Activated CD4-positive, alpha-beta T cell treated with anti-CD3 and anti-CD28 coated beads for 36 hours (primary cell): Measurements from ENCODE around the gene ALMS1. TPM values are rescaled to one million over a fixed set of nuclear protein-coding genes. Genes with fewer than 3 reads are reported as not detected.
"Not testable (repeated sequence)": the region's sequence is repeated elsewhere in the genome, so short reads cannot be mapped to it uniquely, and the experiment has no call there.

ENCODE experiments used
- ATAC-seq: fragments of 200-7000 bp; cut with Tn5 transposase; one replicate; pipeline ENCODE4 v1.10.0; 2021; ENCODE audit warnings: mild to moderate bottlenecking, moderate library complexity
- CTCF ChIA-PET: fragments of 350-600 bp; sonication (Branson Sonifier 250); formaldehyde crosslinking; loops from one replicate; lab custom pipeline; 2021; ENCODE audit warnings: antibody characterized with exemption; lab: Charles Lee
- POLR2A ChIA-PET: fragments of 350-600 bp; sonication (Branson Sonifier 250); formaldehyde crosslinking; loops from one replicate; lab custom pipeline; 2021; ENCODE audit warnings: antibody characterized with exemption, inconsistent platforms; lab: Charles Lee
- DNase-seq: peaks from one replicate; pipeline ENCODE4 v3.0.0-alpha.2; 2020
- H3K27ac Mint-ChIP-seq: one replicate; pipeline ENCODE4 v1.8.0; 2021; ENCODE audit warnings: mixed read lengths
- H3K27me3 Mint-ChIP-seq: one replicate; pipeline ENCODE4 v1.8.0; 2021; ENCODE audit warnings: mixed read lengths
- H3K36me3 Mint-ChIP-seq: one replicate; pipeline ENCODE4 v1.8.0; 2021; ENCODE audit warnings: low read depth, mixed read lengths
- H3K4me1 Mint-ChIP-seq: one replicate; pipeline ENCODE4 v1.8.0; 2021; ENCODE audit warnings: mixed read lengths
- H3K4me3 Mint-ChIP-seq: one replicate; pipeline ENCODE4 v1.8.0; 2021; ENCODE audit warnings: mild to moderate bottlenecking, moderate library complexity, mixed read lengths
- H3K9me3 Mint-ChIP-seq: one replicate; pipeline ENCODE4 v1.8.0; 2021; ENCODE audit warnings: low read depth, mixed read lengths
- intact Hi-C, 2 experiments: fragments of 100-400 bp; cut with DNase I in 1 of 2; cut with micrococcal nuclease in 1 of 2; formaldehyde crosslinking; loops; one replicate each; pipeline versions ENCODE4 v1.14.2 to v1.15.1; 2022 to 2024; cut with DNase I, micrococcal nuclease
- total RNA-seq, 2 experiments: library from RNA; stranded (reverse); gene quantifications; one replicate each; pipeline ENCODE4 v1.2.3, GENCODE V29; 2021

The ALMS1 gene
- total RNA-seq, 2 experiments from 2014 or later: 19.2 to 24.0 TPM

DNA sequence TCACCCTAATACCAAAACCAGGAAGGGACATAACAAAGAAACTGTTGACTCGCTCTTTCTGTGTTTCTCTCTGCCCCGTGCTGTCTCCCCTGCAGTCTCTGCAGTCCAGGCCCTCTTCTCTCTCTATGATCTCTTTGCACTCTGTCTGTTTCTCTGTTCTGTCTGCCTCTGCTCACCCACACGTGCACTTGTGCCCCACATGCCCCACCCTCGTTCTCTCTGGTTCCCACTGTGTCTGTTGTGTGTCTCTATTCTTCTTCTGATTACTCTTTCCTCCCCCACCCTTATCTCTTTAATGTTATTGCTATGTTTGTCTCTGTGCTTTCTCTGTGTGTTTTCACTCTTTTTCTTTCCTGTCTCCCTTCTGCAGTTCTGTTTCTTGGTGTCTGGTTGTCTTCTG is 202.5 kb downstream of the ALMS1 start:
- no peak for DNase-seq
- ChIA-PET POLR2A (no interaction called here), CTCF (no interaction called here)
- Mint-ChIP-seq H3K27me3 (no peaks in the 10 kb centered on the region), H3K4me3 (no peak overlapping the region), H3K4me1 (peaks cover 7% of the 10 kb centered on the region), H3K9me3 (peaks cover 2% of the 10 kb centered on the region), H3K36me3 (peaks cover 14% of the 10 kb centered on the region), H3K27ac (no peak overlapping the region)
- ATAC-seq: no peak
- intact Hi-C loops: no loop called here

DNA sequence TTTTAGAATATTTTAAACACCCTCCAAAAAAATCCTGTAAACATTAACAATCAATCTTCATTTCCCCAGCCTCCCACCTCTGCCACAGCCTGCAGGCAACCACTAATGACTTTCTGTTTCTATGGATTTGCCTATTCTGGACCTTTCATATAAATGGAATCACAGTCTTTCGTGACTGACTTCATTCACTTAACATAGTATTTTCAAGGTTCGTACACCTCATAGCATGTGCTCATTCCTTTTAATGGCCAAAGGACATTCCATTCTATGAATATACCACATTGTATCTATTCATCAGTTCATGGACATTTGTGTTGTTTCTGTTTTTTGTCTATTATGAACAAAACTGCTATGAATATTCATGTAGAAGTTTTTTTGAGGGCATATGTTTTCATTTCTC is 208.0 kb downstream of the ALMS1 start:
- ChIA-PET CTCF (no interaction called here), POLR2A (no interaction called here)
- Mint-ChIP-seq H3K4me1 (no peaks in the 10 kb centered on the region), H3K9me3 (no peaks in the 10 kb centered on the region), H3K27me3 (no peaks in the 10 kb centered on the region), H3K27ac (no peak overlapping the region), H3K36me3 (peaks cover 13% of the 10 kb centered on the region), H3K4me3 (no peak overlapping the region)
- ATAC-seq (no peak), DNase-seq (no peak)
- intact Hi-C loops: no loop called here

DNA sequence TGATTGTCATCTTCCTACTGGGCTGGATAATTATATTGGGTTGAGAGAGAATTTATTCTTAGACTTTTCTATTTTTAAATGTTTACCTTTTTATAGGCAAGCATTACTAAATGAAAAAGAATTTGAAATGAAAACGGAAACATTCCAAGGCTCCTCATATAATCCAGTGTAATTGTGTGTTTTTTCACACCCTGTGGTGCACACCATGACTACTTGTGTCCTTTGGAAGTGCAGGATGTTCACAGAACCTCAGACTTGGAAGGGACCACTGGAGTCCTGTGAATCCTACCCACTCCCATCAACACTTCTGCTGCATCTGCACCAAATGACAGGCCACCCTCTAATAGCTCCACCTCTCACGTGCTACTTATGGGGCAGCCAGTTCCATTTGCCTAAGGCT is 208.6 kb downstream of the ALMS1 start:
- ChIA-PET POLR2A (no interaction called here), CTCF (no interaction called here)
- DNase-seq (no peak), ATAC-seq (no peak)
- Mint-ChIP-seq H3K4me3 (no peak overlapping the region), H3K27me3 (no peaks in the 10 kb centered on the region), H3K36me3 (peaks cover 13% of the 10 kb centered on the region), H3K27ac (no peak overlapping the region), H3K4me1 (no peaks in the 10 kb centered on the region), H3K9me3 (no peaks in the 10 kb centered on the region)
- intact Hi-C loops: no loop called here

DNA sequence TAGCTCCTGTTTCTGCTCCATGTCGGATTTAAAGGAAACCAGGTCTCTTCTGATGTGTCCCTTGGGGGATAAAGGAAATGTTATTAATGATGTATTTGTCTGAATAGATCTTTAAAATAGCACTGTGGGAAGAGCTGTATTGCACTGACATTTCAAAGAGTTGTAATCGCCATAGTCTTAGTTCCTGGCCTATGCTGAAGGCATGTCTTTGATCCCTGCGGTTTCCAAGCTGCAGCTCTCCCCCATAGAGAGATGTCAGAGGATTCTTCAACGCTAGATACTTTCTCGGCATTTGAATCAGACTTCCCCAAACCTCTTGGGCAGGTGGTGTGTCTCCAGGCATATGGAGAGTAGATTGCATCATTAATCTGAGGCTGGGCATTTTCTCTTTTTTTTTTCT is 216.1 kb downstream of the ALMS1 start:
- intact Hi-C loops: no loop called here
- POLR2A ChIA-PET: no interaction called here
- Mint-ChIP-seq H3K4me3 (no peak overlapping the region), H3K27me3 (no peaks in the 10 kb centered on the region), H3K27ac (no peak overlapping the region), H3K4me1 (peaks cover 6% of the 10 kb centered on the region), H3K9me3 (no peaks in the 10 kb centered on the region), H3K36me3 (peaks cover 26% of the 10 kb centered on the region)
- no peak for ATAC-seq
- CTCF ChIA-PET: interaction anchor here (0.6 kb wide), 1 partner anchor 10 kb away, joined by 4 read pairs; no protein-coding TSS in a partner anchor
- no peak for DNase-seq

DNA sequence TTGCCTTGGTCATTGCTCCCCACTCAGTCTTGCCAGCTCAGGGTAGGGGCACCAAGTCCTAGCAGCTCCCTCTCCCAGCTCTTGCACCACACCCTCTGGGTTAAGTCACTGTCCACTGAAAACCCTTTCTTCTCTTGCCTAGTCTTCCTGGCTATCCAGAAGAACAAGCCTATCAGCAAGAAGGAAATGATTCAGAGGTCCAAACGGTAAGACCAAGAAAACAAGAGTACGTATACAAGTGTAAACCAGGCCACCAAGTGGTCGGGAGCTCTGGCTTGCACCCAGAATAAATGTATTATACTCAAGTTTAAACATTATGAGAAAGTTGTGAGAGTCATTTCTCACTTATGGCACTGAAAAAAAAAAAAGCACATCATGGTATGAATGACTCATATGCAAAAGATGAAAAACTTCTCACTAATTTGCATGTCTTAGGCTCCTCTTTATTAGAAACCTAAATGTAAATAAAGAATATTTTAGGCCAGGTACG is 217.5 kb downstream of the ALMS1 start:
- POLR2A ChIA-PET, H3K9me3 Mint-ChIP-seq, H3K27ac Mint-ChIP-seq: not testable (repeated sequence)

DNA sequence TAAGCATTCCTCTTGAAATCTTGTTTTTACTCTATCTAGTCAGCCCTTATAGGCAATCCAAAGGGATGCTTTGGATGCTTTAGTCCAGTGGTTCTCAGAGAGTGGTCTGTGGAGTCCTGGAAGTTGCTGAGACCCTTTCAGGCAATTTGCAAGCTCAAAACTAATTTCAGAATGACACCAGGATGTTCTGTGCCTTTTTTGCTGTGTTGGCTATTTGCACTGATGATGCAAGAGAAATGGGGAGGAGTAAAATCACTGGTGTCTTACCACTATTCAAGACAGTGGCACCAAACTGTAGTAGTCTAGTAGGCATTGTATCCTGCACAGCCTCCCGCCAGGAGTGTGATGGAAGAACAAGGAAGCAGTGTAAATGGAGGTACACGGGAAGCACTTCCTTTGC is 219.0 kb downstream of the ALMS1 start:
- H3K4me3 Mint-ChIP-seq, ATAC-seq, DNase-seq, H3K4me1 Mint-ChIP-seq, CTCF ChIA-PET, H3K9me3 Mint-ChIP-seq, H3K27ac Mint-ChIP-seq, POLR2A ChIA-PET, intact Hi-C loops, H3K27me3 Mint-ChIP-seq: not testable (repeated sequence)
- H3K36me3 Mint-ChIP-seq: peaks cover 35% of the 10 kb centered on the region

More for the DNA sequence above, 217.5 kb downstream of the ALMS1 start:
- DNase-seq (peak; percentile 56), ATAC-seq (peak; percentile 95)
- H3K4me1 Mint-ChIP-seq, CTCF ChIA-PET, H3K4me3 Mint-ChIP-seq, H3K27me3 Mint-ChIP-seq: not testable (repeated sequence)
- peaks cover 30% of the 10 kb centered on the region for H3K36me3 Mint-ChIP-seq
- intact Hi-C loops: loop anchor here in 1 of 2 experiments (1.0 kb wide), 1 partner anchor 217 kb away; no protein-coding TSS in a partner anchor

DNA sequence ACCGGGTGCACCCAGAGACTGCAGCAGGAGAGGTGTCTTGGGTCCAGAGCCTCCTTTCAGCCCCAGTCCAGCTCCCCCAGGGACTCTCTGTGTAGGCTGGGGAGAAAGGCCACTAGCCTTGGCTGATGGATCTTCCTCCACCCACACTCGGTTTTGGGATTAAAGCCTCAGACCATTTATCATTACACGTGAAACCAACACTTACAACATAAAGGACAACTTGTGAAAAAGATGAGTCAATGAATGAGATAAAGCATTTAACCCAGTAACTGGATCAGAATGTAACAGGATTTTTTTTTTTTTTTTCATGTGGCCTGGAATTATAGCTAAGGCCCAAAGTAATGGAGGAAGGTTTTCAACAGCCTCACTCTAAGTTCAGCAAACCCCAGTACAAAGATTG is 224.5 kb downstream of the ALMS1 start:
- Mint-ChIP-seq H3K36me3 (peaks cover 12% of the 10 kb centered on the region), H3K4me3 (no peak overlapping the region), H3K9me3 (no peaks in the 10 kb centered on the region), H3K4me1 (peaks cover 13% of the 10 kb centered on the region), H3K27ac (no peak overlapping the region), H3K27me3 (no peaks in the 10 kb centered on the region)
- DNase-seq (no peak), ATAC-seq (no peak)
- intact Hi-C loops: no loop called here
- ChIA-PET POLR2A (no interaction called here), CTCF (no interaction called here)

DNA sequence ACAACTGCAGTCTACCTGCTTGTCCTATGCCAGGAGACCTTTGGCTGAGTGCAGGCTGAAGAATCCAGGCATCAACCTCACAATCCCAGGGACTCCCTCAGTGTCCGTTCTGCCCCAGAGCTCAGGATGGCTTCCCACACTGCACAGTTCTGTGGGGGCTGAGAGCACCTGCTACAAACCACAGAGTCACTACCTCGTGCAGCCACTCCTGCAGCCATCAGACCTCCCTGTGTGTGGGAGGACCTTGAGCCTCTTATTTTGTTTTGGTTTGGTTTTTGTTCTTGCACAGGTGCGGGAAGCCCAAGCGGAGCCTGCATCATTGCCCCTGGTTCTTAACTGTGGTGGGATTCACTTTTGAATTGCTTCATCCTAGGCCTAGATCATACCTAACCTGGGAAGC is 225.6 kb downstream of the ALMS1 start:
- Mint-ChIP-seq H3K9me3 (no peaks in the 10 kb centered on the region), H3K27ac (no peak overlapping the region), H3K36me3 (peaks cover 9% of the 10 kb centered on the region), H3K27me3 (no peaks in the 10 kb centered on the region), H3K4me1 (peaks cover 13% of the 10 kb centered on the region), H3K4me3 (no peak overlapping the region)
- CTCF ChIA-PET: no interaction called here
- DNase-seq: no peak
- ATAC-seq: no peak
- POLR2A ChIA-PET: no interaction called here
- intact Hi-C loops: no loop called here

DNA sequence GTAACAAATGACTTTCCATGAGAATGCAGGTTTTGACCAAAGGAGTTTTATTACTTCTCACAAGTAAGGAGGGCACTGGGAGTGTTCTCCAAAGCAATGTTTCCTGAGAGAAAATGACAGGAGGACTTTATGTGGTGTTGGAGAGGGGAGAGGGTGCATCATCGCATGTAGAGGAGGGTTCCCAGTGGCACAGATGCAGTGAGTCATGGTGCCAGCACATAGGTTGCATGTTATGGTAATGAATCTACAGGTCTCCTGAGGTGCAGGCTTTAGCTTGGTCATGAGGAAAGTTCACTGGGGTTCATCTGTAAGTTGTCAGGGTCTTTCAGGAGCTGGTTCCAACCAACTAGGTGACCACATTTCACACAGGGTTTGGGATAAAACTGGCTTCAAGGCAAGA is 226.2 kb downstream of the ALMS1 start:
- no peak overlapping the region for H3K27ac Mint-ChIP-seq
- intact Hi-C loops: no loop called here
- H3K27me3 Mint-ChIP-seq: no peaks in the 10 kb centered on the region
- ChIA-PET POLR2A (no interaction called here), CTCF (interaction anchor here (0.7 kb wide), 1 partner anchor 10 kb away, joined by 4 read pairs; no protein-coding TSS in a partner anchor)
- H3K9me3 Mint-ChIP-seq: no peaks in the 10 kb centered on the region
- no peak for DNase-seq
- ATAC-seq: peak; percentile 49
- peaks cover 9% of the 10 kb centered on the region for H3K36me3 Mint-ChIP-seq
- H3K4me3 Mint-ChIP-seq: no peak overlapping the region
- peaks cover 13% of the 10 kb centered on the region for H3K4me1 Mint-ChIP-seq

DNA sequence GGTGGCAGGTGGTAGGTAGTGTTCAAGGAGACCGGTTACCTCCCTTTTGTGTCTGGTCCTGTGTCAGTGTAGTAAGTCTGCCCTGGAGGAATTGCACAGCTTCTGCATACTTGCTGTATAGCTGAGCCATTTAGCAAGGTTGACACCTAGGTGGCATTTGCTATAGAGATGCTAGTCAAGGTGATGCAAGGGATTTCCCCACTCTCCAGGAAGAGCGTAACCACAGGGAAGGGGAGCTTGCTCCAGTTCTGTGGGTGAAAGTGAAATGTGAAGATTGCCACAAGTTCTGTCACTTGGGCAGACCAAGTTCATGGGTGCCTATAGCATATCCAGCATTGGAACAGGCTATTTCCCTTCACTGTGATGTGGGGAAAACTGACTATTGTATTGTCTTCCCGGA is 228.5 kb downstream of the ALMS1 start:
- H3K4me3 Mint-ChIP-seq: no peak overlapping the region
- ChIA-PET POLR2A (no interaction called here), CTCF (no interaction called here)
- intact Hi-C loops: no loop called here
- H3K4me1 Mint-ChIP-seq: peaks cover 13% of the 10 kb centered on the region
- H3K9me3 Mint-ChIP-seq: no peaks in the 10 kb centered on the region
- no peaks in the 10 kb centered on the region for H3K27me3 Mint-ChIP-seq
- no peaks in the 10 kb centered on the region for H3K36me3 Mint-ChIP-seq
- H3K27ac Mint-ChIP-seq: no peak overlapping the region
- ATAC-seq: peak; percentile 92
- peak; percentile 50 for DNase-seq

DNA sequence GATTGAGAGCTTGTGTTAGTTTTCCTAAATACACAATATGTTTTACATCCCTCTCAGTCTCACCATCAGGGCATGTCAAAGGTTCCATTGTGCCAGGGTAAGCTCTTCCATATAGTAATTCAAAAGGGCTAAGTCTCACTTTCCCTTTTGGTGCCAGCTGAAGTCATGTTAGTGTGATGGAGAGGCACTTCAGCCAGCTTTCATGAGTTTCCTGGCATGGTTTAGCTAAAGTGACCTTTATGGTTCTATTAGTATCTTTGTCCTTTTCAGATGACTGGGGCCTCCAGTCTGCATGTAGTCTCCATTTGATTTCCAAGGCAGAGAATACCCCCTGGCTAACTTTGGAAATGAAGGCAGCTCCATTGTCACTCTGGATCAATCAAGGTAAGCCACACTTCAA is 229.4 kb downstream of the ALMS1 start:
- Mint-ChIP-seq H3K27me3 (no peaks in the 10 kb centered on the region), H3K4me3 (no peak overlapping the region), H3K9me3 (no peaks in the 10 kb centered on the region), H3K4me1 (peaks cover 13% of the 10 kb centered on the region), H3K36me3 (no peaks in the 10 kb centered on the region), H3K27ac (no peak overlapping the region)
- ATAC-seq (no peak), DNase-seq (no peak)
- intact Hi-C loops: no loop called here
- CTCF ChIA-PET: no interaction called here
- POLR2A ChIA-PET: no interaction called here

DNA sequence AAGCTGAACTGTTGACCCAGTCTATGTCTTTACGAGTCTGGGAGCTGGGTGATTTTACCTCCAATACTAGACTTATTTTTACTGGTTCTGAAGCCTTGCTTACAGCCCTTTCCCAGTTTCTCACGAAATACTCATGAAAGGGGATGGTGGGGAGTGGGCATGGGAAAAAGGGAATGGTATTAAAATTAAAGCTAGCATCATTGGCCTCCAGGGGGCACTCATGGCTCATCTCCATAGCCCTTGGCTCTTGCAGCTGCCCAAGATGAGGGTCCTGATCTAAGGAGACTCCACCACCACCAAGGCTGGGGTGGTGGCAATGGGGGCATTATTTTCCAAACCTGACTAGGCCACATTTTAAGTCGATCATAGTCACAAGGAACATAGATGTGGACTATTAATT is 234.3 kb downstream of the ALMS1 start:
- ATAC-seq, H3K4me1 Mint-ChIP-seq, CTCF ChIA-PET, H3K9me3 Mint-ChIP-seq, H3K27ac Mint-ChIP-seq, H3K4me3 Mint-ChIP-seq, POLR2A ChIA-PET, H3K36me3 Mint-ChIP-seq, intact Hi-C loops, H3K27me3 Mint-ChIP-seq: not testable (repeated sequence)
- DNase-seq: peak; percentile 22
